Endometrial microvascular endothelial cells (primary cell): ENCODE data around the gene ZNF319. TPM values are rescaled to one million over a fixed set of nuclear protein-coding genes. Genes with fewer than 3 reads are reported as not detected.
"Not testable (repeated sequence)": the region's sequence is repeated elsewhere in the genome, so short reads cannot be mapped to it uniquely, and the experiment has no call there.

Experiments
- in situ Hi-C: cut with HindIII; loops from 2 replicates; pipeline ENCODE4 v1.10.0; 2017; ENCODE audit warnings: low sequenced_read_pairs, low pct_unique_long_range_greater_than_20kb; ENCODE audit errors: inconsistent ontology term
- total RNA-seq: library from RNA; depleted of rRNA; stranded (reverse); fragments of >200 nt; gene quantifications from one replicate; pipeline ENCODE4 v1.2.3, GENCODE V29; 2015; ENCODE audit errors: inconsistent ontology term

ZNF319 gene
- total RNA-seq, 1 donor from 2014 or later: 5.2 TPM

DNA sequence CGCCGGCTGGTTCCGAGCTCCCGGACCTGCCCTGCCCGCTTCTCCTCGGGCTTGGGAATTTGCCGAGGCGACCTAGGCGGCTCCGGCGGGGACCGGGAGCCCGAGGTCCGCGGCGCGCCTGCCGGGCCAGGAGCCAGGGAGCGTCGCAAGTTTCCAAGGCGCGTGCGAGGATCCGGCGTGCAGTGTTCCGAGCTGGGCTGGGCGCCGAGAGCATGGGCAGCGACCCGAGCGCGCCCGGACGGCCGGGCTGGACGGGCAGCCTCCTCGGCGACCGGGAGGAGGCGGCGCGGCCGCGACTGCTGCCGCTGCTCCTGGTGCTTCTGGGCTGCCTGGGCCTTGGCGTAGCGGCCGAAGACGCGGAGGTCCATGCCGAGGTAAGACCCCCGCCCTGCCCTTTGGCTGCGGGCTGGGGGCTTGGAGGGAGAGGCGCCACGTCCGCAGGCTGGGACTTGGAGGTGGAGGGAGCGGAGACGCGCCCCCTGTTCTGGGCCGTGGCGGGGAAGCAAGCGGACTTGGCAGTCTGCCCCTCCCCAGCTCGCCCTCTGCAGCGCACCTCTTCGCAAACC, 25.8 kb upstream of the ZNF319 start:
- in situ Hi-C loops: loop anchor here (10.0 kb wide), 1 partner anchor 69 kb away; no protein-coding TSS in a partner anchor

DNA sequence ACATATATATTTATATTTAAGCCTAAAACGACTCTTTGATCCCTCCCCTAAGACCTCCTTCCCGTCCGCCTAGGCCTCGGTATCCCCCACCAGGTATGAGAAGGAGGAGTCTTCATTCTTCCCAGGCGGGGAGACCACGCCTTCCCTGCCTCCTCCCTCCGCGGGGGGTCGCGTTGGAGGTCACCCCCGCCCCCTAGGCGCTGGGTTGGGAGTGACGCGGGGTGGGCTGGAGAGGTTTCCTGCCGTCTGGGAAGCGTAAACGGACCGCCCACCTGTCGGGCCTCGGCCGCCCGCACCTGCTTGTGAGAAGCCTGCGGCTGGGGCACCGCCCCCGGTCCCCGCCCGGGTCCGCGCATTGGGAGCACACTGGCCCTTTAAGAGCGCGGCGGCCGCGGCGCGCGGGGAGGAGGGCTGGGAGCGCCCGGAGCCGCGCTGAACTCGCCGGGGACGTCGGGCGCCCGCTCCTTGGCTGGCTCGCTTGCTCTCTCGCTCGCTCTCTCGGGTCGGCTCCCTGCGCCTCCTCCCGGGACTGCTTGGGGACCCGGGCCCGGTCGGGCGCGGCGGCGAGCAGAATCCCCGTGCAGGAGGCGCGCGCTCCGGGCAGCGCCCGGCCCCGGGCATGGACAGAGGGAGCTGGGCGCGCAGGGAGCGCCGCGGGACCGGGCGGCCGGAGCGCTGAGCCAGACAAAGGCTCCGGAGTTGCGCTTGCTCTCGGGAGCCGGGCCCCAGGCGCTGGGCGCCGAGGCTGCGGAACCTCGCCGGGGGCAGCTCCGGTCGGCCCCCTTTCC, 25.1 kb upstream of the ZNF319 start, which contains the start of gene MMP15:
TSS of gene MMP15 (plus strand) at position 404 of the 788 bp plus-strand sequence. CDS start 597 bp downstream, outside the sequence.
- in situ Hi-C loops: loop anchor here (10.0 kb wide), 1 partner anchor 69 kb away; no protein-coding TSS in a partner anchor

DNA sequence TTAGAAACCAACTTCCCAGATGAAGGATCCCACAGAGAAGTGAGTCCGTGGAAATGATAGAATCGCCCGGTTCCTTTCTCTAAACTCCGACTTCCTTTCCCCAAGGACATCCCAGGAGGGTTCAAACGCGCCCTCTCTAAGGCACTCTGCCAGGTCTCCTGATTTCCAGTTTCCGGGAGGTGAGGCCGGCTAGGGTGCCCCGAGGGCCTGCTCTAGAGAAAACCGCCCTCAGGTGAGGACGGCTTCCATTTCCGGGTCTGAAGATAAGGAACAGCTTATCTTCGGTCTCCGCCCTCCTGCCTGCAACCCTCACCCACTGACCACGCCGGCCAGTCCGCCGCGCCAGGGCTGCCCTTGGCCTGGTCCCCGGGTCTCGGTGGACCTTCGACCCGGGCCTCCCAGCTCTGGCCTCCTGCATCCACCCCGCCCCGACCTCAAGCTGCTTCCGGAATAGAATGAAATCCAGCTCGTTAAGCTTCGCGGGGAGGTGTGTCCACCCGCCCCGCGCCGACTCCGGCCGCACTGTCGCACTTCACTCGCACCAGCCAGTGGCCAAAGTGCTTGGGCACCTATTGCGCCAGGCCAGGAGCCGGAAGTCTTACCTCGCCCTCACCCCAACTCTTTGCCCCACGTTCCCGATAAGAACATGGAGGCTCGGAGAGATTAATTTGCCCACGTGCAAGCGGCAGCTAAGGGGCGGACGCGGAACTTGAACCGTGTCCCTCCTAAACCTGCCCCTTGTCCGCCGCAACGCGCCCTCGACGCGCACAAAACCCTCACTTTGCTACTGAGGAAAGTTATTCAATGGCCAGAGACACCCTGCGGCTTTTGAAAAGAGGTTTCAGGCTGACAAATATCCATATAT, 24.2 kb upstream of the ZNF319 start:
- in situ Hi-C loops: loop anchor here (10.0 kb wide), 1 partner anchor 70 kb away; no protein-coding TSS in a partner anchor

DNA sequence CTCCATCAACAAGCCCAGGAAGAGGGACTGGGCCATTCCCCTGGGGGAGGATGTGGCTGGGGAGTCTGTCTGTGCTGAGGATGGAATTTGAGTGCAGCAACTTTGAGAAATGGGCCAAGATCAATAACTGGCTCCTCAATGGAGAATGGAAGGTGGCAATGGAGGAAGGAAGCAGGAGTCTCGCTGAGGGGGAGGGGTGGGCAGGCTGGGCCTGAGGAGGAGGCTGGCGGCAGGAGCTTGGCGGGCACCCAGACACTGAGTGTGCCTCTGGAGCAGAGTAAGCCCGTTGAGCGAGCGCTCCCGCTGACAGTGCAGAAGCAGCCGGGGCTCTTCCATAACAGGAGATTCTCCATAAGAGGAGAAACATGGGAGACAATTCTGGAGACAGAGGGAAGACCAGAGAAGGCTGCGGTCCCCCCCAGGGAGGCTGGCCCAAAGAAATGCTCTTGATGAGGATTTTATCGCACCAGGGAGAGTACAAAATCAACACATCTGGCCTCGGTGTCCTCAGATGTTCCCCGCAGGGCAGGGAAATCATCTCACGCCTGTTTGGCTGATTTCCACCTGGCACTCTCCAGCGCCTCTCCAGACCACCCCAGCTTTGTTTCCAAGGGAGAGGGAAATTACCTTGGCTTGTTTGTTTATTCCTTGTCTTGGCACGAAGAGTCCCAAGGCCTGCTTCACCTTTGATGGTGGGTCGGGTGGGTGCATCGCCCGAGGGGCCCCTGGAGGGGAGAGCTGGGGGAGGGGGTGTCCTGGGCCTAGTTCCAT, 22.3 kb upstream of the ZNF319 start:
- in situ Hi-C loops: loop anchor here (10.0 kb wide), 1 partner anchor 72 kb away; no protein-coding TSS in a partner anchor

DNA sequence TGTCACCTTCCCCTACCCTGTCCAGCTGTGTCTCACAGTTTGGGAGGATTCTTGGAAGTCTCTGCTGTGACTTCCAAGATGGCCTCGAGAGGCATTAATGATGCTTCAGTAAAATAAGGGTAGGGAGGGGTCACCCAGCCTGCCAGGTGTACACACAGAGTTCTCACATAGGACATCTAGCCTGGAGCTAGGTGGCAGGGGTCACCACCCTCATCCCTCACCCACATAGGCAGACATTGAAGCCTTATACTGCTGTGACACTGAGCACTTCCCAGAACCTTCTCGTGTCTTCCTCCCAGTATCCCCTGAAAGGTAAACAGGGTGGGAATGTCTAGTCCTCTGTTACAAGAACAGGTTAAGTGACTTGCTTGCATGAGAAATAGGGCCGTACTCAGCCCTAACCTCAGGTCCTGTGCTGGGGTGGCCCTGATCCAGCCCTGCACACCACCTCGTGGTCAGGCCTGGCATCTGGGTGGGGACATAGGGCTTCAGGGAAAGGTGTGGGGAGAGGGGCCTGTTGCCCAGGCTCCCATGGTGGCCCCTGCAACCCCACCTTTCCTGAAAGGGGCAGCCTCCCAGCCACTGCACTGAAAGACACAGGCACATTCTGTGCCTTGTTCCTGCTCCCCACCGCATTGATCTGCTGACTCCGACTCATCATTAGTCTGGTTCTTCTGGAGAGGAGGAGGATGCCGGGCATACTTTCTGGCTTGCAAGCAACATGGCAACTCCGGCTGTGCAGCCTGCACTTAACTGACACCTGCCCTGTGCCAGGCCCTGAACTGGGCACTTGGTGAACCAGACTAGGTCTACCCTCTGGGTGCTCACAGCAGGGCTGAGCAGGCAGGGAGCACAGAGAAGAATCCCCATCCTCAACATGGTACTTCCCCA, 21.4 kb upstream of the ZNF319 start:
- in situ Hi-C loops: loop anchor here (10.0 kb wide), 1 partner anchor 73 kb away; no protein-coding TSS in a partner anchor

DNA sequence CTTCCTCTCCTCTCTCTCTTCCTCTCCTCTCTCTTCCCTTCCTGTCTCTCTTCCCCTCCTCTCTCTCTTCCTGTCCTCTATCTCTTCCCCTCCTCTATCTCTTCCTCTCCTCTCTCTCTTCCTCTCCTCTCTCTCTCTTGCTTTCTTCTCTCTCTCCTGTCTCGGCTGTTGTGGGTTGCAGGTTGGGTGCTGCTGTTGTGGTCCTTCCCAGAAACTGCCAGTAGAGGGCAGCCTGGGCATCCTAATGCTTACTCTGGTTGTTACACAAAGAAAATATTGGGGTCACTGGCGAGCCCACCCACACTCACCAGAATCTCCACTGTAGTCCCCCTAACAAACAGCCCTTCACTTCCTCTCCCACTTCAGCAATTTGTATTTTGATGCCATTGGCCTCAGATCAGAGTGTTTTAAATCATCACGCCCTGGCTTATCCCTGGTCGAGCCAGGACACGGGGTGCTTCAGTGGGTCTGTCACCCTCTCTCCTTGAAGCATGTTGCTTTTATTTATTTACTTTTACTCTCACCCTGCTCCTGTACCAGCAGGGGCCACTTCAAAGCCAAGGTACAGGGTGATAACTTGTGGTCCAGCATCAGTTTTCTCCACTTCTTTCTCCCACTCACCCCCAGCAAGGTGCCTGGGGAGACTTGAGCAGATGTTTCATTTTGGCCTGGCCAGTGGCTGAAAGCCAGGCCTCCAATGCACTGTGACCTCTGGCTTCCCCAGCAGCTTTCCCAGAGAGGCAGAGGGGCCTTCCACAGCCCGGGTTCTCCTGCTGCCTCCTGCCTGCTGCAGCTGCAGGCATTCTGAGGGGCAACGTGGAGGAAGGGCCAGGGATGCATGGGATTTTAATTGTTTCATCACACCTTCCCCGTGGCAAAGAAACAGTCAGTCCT, 20.4 kb upstream of the ZNF319 start:
- in situ Hi-C loops: loop anchor here (10.0 kb wide), 1 partner anchor 74 kb away; no protein-coding TSS in a partner anchor

DNA sequence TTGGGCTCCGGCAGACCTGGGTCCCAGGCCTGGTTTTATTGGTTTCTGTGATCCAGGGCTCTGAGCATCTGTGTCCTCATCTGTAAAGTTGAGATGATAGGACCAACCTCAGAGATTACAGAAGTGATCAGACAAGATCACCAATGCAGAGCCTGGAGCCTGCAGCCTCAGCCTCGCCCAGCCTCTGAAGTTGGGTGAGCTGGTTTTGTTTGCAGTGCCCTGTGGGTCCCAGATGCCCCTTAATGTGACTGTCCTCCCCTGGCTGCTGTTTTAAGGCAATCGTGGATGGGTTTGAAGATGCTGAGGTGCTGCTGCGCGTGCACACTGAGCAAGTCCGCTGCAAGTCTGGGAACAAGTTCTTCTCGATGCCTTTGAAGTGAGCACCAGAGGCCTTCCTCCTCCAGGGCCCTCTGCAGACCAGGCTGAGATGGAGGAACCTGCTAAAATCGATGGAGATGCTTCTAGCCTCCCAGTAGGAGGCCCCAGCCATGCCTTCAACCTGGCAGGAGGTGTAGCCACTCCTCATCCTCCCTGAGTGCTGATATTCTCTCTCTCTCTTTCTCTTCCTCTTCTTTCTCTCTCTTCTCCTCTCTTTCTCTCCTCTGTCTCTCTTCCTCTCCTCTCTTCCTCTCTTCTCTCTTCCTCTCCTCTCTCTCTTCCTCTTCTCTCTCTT, 19.5 kb upstream of the ZNF319 start:
- in situ Hi-C loops: loop anchor here (10.0 kb wide), 1 partner anchor 75 kb away; no protein-coding TSS in a partner anchor

DNA sequence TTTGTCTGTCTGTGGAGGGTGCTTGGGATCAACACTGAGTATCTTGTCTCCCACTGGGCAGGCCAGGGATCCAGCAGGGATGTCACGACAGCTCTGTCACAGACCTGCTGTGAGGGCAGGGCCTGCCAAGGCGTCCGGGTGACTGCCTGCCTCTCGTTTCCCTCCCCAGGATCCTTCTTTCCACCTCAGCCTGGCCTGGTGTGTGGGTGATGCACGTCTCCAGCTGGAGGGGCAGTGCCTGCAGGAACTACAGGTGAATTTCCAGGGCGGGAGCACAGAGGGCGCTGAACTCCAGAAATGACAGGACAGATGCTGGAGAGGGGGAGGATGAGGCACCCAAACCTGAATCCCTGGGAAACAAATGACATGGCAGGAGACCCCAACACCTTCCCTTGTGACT, 18.3 kb upstream of the ZNF319 start:
- in situ Hi-C loops: no loop called here

DNA sequence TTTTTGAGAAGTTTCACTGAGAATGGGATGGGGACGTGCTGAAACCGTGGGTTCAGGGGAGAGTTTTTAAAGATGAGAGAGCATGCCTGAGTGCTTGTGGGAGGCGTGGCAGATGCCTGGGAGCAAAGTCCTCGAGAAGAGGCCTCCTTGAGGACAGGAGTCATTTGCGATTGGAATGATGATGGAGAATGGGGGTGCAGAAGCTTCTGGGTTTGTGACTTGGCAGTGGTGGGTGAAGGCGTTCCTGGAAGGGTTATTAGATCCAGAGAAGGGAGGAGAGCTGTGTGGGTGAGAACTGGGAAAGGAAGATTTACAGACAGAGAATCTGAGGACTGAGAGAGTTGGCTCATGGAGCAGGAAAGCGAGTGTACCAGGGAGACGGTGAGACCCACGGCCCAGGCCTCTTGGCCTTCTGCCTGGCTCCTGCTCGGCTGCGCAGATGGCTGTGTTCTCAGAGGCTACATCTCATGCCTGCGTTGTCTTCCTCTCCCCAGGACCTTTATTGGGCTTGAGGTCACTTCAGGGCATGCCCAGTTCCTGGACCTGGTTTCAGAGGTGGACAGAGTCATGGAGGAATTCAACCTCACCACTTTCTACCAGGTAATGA, 16.5 kb upstream of the ZNF319 start:
- in situ Hi-C loops: no loop called here

DNA sequence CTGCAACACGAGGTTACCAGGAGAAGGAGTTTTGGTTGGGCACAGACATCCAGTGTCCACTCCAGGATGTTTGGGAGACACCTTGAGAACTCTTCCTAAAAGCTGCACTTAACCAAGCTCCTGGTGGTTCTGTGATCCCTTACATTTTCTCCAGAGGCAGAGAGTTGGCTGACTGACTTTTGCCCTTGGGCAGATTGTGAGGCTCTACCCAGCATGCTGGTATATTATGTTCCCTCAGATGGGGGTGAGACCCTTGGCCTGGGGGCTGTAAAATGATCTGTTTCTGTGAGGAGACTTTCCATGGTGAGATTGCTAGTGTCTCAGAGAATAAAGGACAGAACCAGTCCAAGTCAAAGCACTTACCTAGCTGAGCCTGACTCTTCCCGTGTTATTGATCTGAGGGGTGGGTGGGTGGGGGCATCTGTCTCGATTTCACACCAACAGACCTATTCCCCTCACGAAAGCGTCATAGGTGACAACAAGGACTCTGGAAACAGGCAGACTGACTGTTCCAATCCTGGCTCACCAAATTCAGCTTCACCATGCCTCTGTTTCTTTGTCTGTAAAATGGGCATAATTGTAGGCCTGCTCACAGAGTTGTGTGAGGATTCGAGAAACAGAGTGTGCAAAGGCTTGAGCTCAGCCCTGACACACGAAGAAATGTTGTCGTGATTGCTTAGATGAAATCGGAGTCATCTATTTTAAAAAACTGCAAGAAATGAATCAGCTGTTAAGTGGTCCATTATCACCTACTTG, 12.9 kb upstream of the ZNF319 start:
- in situ Hi-C loops: no loop called here

DNA sequence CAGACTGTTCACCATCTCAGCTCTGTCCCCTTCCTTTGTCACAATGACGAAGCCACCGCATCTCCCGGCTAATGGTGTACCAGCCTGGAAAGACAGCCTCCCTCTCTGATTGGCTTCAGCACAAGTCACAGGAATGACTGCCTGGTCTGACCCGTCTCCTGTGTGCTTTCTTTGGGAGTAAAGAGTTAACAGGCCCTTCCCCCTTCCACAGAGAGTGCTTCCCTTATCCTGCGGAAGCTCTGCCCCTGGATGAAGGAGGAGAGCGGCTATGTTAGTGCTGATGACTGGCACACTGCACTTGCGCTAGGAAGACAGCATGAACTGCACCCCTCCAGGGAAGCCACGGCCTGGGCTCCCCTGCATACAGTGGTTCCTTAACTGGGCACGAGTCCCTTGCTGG, 12.0 kb upstream of the ZNF319 start:
- in situ Hi-C loops: no loop called here

DNA sequence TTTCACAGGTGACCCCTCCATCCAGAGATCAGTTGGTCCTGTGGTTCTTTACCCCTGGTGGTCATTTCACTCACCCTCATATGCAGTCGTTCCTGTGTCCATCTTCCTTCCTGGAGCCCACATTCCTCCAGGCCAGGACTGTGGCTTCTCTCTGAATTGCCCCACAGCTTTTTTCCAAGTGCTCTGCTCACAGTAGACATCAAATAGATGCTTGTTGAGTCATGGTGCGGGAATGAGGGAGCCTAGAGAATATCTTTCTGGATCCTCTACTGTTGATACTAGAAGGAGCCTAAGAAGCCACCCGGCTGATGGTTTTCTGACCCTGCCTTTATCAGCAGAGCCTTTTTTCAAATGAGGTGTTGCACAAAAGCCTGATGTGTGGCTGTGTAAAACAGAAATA, 11.2 kb upstream of the ZNF319 start:
- in situ Hi-C loops: no loop called here

DNA sequence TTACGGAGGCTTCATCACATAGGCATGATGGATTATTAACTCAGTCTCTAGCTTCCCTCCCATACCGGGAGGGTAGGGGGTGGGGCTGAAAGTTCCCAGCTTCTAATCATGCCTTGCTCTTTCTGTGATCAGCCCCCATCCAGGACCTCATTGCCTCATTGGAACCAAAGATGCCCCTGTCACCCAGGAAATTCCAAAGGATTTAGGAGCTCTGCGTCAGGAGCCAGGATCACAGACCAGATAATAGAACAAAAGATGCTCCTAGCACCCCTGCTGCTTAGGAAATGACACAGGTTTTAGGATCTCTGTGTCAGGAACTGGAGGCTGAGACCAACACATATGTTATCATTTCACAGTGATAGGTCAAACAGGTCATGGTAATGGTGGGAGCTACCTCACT, 10.4 kb upstream of the ZNF319 start:
- in situ Hi-C loops: no loop called here

DNA sequence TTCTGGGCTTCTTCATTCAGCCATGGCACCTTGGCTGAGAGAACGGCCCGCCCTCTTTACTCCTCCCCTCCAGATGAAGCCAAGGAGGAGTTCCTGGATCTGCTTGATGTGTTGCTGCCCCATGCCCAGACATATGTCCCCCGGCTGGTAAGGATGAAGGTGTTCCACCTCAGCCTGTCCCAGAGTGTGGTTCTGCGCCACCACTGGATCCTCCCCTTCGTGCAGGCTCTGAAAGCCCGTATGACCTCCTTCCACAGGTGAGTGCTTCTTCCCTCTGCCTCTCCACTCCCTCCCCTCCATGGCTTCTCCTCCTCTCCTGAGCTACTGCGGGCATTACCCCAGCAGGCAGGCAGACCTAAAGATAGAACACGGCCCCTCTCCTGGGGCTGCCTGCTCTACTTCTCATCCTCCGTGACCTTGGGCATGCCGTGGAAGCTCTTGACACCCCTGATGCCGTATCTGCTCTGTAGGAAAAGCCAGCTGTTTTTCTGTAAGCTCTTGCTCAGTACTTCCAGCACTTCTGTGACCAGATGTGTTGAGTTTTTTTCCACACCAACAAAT, 9.5 kb upstream of the ZNF319 start:
- in situ Hi-C loops: no loop called here

DNA sequence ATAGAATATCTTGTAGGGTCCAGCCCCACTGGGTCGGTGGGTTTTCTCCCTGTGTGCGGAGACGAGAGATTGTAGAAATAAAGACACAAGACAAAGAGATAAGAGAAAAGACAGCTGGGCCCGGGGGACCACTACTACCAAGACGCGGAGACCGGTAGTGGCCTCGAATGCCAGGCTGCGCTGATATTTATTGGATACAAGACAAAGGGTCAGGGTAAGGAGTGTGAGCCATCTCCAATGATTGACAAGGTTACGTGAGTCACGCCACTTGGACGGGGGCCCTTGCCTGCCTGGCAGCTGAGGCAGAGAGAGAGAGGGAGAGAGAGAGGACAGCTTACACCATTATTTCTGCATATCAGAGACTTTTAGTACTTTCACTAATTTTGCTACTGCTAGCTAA, 4.3 kb upstream of the ZNF319 start:
- in situ Hi-C loops: not testable (repeated sequence)
